Activated naive CD8-positive, alpha-beta T cell treated with anti-CD3 and anti-CD28 coated beads, Interleukin-2, amount 50 U/mL, for 16 hours (primary cell): ENCODE measurements around the gene LSAMP.

Experiments used
- DNase-seq: peaks from one replicate; pipeline ENCODE4 v3.0.0-alpha.2; 2020; ENCODE audit warnings: low read depth, low spot score

The LSAMP gene

GRCh38 chr3:116432795-116433194 lies 12.5 kb downstream of the LSAMP start:
- DNase-seq, result no peak

GRCh38 chr3:116429479-116430269 lies 15.6 kb downstream of the LSAMP start:
- no peak for DNase-seq

DNA sequence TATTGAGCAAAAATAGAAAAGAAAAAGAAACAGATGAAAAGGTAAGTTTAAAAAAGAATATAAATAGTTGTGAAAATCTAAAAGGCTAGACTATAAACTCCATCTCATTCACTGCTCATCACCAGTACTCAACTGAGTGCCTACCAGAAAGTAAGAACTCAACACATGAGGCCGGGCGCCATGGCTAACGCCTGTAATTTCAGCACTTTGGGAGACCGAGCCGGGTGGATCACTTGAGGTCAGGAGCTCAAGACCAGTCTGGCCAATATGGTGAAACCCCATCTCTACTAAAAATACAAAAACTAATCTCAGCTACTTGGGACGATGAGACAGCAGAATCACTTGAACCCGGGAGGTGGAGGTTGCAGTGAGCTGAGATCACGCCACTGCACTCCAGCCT lies 19.3 kb downstream of the LSAMP start:
- DNase-seq, result no peak

DNA sequence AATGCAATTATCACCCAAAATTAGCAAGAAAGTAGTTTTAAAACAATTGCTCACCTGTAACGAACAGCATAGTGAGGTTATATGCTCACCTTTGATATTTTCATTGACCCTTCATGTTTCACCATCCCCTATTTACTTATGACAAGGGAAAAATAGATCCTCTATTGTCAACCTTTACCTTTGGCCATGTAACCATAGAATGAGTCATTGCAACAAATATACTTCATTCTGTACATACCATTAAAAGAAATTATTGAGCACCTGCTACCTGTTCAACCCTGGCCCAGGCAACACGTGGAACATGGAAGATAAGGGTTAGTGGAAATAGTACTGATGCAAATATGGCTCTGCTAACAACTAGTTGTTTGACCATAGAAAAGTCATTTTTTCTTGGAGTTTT lies 20.2 kb downstream of the LSAMP start:
- no peak for DNase-seq

DNA sequence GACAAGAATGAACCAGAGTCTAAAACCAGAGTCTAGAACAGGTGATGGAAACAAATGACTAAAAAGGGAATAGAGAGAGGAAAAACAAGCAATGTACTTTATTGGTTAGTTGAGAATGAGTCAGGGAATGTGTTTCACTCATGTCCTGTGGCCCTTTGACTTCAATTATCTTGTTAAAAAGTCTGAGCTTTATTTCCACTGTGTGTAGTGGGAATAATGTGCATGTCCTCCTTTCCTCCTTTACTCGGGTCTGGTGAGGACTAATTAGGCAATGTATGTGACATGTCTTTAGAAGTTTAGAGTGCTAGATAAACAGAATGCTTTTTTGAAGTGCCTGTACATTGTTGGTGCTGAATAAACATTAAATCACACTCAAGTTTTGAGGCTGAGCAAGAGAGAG lies 21.3 kb downstream of the LSAMP start:
- DNase-seq, result no peak

- DNase-seq, result no peak
Measured at GRCh38 chr3:116423374-116423773, 21.9 kb downstream of the LSAMP start.

DNA sequence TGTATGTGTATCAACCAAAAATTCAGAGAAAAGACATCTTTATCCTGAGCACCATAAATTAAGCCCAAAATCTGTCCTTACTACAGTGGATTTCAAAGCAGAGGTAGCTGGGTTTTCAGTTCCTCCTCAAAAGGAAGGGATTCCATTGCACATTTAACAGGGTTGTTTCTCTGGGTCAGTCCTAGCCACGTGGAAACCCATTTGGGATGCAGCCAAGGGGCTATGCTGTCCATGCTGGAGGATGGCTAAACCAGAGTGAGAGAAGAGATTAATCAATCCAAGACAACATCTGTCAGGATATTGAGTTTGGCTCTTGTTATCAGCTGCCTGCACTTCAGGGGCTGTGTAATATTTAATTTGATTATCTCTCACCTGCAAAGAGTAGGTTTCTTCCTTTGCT lies 28.1 kb downstream of the LSAMP start:
- no peak for DNase-seq

GRCh38 chr3:116413319-116413718 lies 32.0 kb downstream of the LSAMP start:
- DNase-seq, result no peak

DNA sequence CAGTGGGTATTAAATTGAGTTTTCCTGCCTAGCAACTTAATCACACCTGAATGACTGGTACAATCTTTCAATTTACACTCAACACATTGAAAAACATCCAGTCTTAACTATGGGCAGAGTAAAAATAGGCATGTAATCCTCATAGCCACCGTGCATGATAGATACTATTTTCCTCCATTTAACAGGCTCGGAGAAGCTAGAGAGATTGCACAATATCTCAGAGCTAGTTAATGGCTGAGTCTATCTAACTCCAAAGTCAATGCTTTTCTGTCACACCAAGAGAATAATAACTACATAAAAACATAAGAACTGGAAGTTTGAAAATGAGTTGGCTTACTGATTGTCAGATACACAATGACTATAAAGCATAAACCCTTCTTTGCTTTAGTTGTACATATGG lies 36.8 kb downstream of the LSAMP start:
- no peak for DNase-seq

- DNase-seq, result no peak
Measured at GRCh38 chr3:116405231-116405630, 40.1 kb downstream of the LSAMP start.

GRCh38 chr3:116399701-116400226 lies 45.5 kb downstream of the LSAMP start:
- DNase-seq, result no peak

GRCh38 chr3:116394365-116394764 lies 50.9 kb downstream of the LSAMP start:
- no peak for DNase-seq

DNA sequence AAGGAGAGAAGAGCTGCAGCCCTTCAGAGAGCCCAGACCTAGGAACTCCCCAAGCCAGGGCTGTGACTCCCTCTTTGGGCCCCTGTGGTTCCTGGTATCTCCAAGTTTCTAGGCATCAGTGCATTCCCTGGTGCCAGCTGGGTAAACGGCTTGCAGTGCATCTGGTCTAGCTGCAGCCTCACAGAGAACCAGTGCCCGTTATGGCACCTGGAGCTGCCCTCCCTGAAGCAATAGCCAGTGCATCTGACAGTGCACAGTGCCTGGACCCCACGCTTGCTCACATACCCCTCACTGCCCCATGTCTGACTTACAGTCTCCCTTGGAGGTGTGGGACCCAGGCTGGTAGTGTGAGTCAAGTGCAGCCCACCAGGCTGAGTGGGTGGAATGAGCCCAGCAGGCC lies 52.1 kb downstream of the LSAMP start:
- no peak for DNase-seq

GRCh38 chr3:116392291-116392690 lies 53.0 kb downstream of the LSAMP start:
- no peak for DNase-seq

DNA sequence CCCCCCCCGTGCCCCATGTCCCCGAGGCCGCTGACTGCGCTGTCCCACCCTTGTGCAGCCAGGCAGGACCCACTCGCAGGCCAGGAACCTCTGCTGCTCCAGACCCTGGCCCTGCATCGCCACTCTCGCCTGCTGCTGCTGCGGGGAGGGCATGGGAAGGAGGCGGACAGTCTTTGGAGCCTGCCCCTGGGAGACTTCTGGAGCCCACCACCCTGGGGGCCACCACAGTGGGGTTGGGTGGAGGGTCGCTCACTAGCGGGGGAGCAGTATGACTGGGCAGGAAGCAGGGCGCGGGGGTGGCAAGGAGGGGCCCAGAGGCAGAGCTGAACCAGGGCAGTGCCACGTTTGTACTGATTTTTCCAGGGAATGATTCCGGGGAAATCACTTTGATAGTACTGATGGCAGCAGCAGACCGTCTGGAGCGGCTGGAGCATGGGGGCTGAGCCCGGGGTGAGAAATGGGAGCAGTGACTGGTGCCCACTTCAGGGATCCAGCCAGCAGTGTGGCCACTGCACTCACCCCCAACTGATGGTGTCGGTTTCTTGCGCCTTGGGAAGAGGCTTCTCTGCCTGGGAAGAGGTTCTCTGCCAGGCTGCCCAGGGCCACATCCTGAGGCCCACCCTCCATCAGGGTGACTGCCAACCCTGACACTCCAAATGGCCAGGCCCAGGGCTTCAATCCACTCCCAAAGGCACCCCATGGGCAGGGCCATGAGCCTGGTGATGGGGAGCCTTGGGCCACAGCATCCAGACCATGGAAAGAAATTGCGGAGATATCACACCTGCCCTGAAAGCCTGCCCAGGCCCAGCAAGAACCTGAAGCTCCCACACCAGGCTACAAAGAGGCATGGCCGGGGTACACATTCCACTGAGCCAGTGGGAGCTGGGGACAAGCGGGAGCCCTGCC lies 53.7 kb downstream of the LSAMP start:
- DNase-seq, result no peak

DNA sequence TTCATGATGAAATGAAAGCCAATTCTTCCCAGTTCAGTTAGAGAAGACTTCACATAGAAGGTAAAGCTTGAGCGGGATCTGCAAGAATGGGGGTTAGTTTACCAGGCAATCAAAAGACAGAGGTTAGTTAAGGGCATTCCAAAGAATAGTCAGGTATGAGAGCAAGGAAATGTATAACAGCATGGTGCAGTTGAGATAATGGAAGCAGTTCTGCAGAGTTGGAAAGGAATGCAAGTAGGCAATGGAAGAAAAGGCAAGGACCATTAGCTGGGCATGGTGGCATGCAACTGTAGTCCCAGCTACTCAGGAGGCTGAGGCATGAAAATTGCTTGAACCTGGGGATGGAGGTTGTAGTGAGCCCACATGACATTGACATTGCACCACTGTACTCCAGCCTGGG lies 55.0 kb downstream of the LSAMP start:
- DNase-seq, result no peak

- no peak for DNase-seq
Measured at GRCh38 chr3:116388867-116389385, 56.4 kb downstream of the LSAMP start.

DNA sequence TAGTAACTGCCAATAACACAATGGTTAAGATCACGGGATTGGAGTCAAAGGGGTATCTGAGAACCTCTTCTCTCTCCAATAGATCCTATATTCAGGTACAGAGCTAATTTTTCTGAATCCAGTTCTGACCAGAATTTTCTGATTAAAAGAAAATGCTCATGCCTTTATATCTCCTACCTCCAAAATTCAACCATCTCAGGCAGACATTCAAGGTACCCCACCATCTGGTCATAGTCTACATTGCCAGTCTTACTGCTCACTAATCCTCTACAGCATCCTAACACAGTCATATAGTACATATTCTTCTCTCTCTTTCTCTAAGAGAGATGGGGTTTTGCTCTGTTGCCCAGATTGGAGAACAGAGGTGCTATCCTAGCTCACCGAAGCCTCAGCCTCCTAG lies 59.1 kb downstream of the LSAMP start:
- DNase-seq, result no peak

DNA sequence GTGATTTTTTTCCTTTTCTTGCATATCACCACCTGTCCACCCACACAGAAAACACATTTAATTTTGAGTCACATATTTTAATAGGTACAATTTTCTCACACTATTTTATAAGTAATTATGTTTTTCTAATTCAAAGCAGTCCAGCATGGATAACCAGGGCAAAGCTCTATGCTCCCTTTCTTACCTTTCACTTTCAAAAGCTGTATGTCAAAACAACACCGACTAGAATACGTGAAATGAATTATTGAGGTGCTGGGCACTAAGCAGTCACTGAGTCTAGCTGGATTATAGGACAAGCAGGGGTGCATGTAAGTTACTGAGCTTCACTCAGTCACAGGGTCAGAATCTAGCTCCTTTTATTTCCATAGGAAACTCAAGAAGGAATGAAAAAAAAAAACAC lies 60.6 kb downstream of the LSAMP start:
- DNase-seq, result no peak

DNA sequence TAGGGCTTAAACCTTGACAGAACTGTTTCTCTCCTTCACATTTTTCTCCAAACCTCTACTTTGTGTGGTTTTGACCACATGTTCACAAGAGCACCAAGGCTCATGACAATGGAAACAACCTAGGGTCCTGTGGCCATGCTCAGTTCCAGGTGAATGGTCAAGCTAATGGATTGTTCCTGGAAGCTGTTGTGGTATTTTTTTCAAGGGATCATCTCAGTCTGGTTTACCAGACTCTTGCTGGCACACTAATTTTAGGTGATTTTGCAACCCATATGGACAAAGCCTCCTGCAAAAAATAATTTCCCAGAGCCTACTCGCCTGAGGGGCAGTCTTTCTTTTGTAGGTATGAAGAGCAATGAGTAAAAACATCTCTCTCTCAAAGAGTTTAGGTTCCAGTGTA lies 67.2 kb downstream of the LSAMP start:
- no peak for DNase-seq

DNA sequence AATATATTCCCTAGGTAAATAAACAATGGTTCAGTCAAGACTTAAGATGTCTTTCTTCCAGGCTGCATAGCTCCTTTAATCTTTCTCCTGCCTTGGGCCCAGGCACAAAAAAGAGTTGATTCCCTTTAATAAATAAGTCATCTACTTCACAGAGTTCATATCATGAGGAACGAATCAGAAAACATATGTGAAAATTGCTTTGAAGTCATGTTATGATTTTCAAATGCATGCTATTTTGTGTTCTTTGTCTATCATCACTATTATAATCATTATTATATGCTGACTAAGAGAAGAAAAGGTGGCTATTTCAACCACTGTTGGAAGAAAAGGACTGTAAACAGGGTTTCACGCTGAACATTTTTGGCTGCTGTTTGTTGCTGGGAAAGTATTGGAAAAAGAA lies 70.4 kb downstream of the LSAMP start:
- DNase-seq, result no peak

GRCh38 chr3:116367761-116368395 lies 77.4 kb downstream of the LSAMP start:
- no peak for DNase-seq
